Airway epithelial cell (primary cell): ENCODE measurements around the gene IDE. TPM values are rescaled to one million over a fixed set of nuclear protein-coding genes. Genes with fewer than 3 reads are reported as not detected.

ENCODE experiments used
- total RNA-seq: library from RNA; depleted of rRNA; stranded (reverse); fragments of >200 nt; gene quantifications from 2 replicates; pipeline ENCODE4 v1.2.3, GENCODE V29; 2015

The IDE gene
- total RNA-seq: 20.5 and 23.9 TPM in 2 replicates

GRCh38 chr10:92573798-92574547 lies at the start of gene IDE:
TSS of gene IDE (minus strand) at chr10:92574093. CDS start at chr10:92574019, 74 bp downstream.

GRCh38 chr10:92592761-92593618 lies 19.1 kb upstream of the IDE start, which contains the start of gene KIF11:
TSS of gene KIF11 (plus strand) at chr10:92593130. CDS start at chr10:92593376, 246 bp downstream.

Other genes starting within 250 kb of the IDE start
- gene KIF11, start 19.0 kb upstream of the IDE start, total RNA-seq: 18.7 and 20.8 TPM in 2 replicates
- 0.63 TPM in 1 of 2 replicates, not detected in the other for gene HHEX, start 115.9 kb upstream of the IDE start, total RNA-seq